Right lobe of liver (tissue), 6 donors: ENCODE measurements around the gene NUCB1. TPM values are rescaled to one million over a fixed set of nuclear protein-coding genes. Genes with fewer than 3 reads are reported as not detected.
A peak's percentile ranks its signal among the peaks of the same experiment; 100 is the strongest.
"Not testable (repeated sequence)": the region's sequence is repeated elsewhere in the genome, so short reads cannot be mapped to it uniquely, and the experiment has no call there.

ENCODE experiments used
- ATAC-seq, 4 donors: fragments of 200-7000 bp; cut with Tn5 transposase; one replicate each; pipeline ENCODE4 v1.9.1; 2020; ENCODE audit warnings: mild to moderate bottlenecking in 4 of 4, moderate library complexity in 4 of 4
- DNase-seq, 3 donors: peaks; one replicate each; pipeline ENCODE4 v3.0.0-alpha.2; 2020
- H3K27ac ChIP-seq, 3 donors: fragments of 200-600 bp; one replicate each; pipeline ENCODE4 v1.8.0; 2022
- H3K27me3 ChIP-seq, 2 donors: fragments of 200-600 bp; one replicate each; pipeline ENCODE4 v1.8.0; 2022
- H3K36me3 ChIP-seq, 4 donors: fragments of 200-600 bp; sonication (generic) in 1 of 4; one replicate each; pipeline versions ENCODE4 v1.5.1 to v1.8.0; 2017 to 2022; ENCODE audit warnings: control low read depth in 1 of 4
- H3K4me1 ChIP-seq, 4 donors: fragments of 200-600 bp; sonication (generic) in 1 of 4; one replicate each; pipeline versions ENCODE4 v1.5.1 to v1.8.0; 2017 to 2022; ENCODE audit warnings: control low read depth in 1 of 4
- H3K4me3 ChIP-seq, 3 donors: fragments of 200-600 bp; one replicate each; pipeline ENCODE4 v1.8.0; 2022
- H3K9me3 ChIP-seq, 4 donors: fragments of 200-600 bp; sonication (generic) in 1 of 4; one replicate each; pipeline versions ENCODE4 v1.5.1 to v1.8.0; 2017 to 2022; ENCODE audit warnings: control low read depth in 1 of 4
- POLR2A ChIP-seq: fragments of 450-650 bp; IDR thresholded peaks from one replicate; pipeline ENCODE4 v1.6.1; 2017; ENCODE audit warnings: antibody characterized with exemption, mild to moderate bottlenecking
- WGBS: methylation state at CpG from one replicate; pipeline ENCODE4 v1.1.6; 2018; ENCODE audit warnings: low coverage, low lambda C conversion rate; ENCODE audit not compliant: insufficient coverage; ENCODE audit errors: missing lambda C conversion rate; 5-methylcytosine and 5-hydroxymethylcytosine counted together
- intact Hi-C, 2 donors: fragments of 100-400 bp; cut with DNase I; formaldehyde crosslinking; loops; one replicate each; pipeline versions ENCODE4 v1.11.2 to v1.14.1; 2022
- total RNA-seq, 6 experiments: library from RNA; depleted of rRNA in 2 of 6; stranded (reverse); fragments of >200 nt in 2 of 6; fragmentation: NEBNext Ultra II Directional in 3 of 6; extraction: Animal tissue kit (Norgen Biotek cat#: 25700) in 3 of 6; gene quantifications; one replicate each; pipeline versions ENCODE4 v1.1.0 to v1.2.4, GENCODE V29; 2016 to 2023
- TF ChIP-seq, protein P1 (sequence below), 4 donors: fragments of 200-600 bp in 3 of 4; fragments of 450-650 bp in 1 of 4; IDR thresholded peaks; one replicate each; pipeline versions ENCODE4 v1.5.1 to v1.8.0; 2016 to 2022; ENCODE audit warnings: antibody characterized with exemption in 4 of 4, mild to moderate bottlenecking in 2 of 4
- donor health status: DM: no; HTN: yes; CAD: no.
- donor health status: DM: no; HTN: no; CAD: no.
- donor health status: DM: no; HTN: no; CAD: no.
- donor health status: DM: no; HTN: yes; CAD: no.
- donor health status: DM: no; HTN: yes; CAD: no.

The NUCB1 gene
- total RNA-seq, 6 experiments from 2014 or later: 306 to 376 (median 349) TPM

DNA sequence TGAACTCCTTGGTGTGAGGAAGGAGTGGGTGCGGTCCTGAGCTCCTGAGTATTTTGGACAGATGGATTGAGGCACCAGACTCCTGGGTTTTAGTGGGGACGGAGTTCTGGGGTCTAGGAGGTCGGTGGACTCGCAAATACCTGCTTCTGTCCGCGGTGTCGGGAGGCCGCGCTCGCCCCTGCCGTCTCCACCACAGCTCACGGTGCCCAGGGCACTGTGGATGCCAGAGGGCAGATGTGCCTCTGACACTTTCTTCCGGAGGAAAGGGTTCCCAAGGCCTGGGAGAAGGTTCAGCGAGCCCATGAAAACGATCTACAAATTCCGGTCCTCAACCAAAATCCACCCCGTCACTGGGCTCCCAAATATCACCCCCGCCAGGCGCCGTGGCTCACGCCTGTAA lies 4.9 kb upstream of the NUCB1 start:
- intact Hi-C loops: no loop called here
- Histone ChIP-seq H3K27me3 (no peaks in the 10 kb centered on the region), H3K36me3 (no peaks in the 10 kb centered on the region), H3K4me3 (no peak overlapping the region), H3K27ac (no peak overlapping the region), H3K9me3 (no peaks in the 10 kb centered on the region), H3K4me1 (no peaks in the 10 kb centered on the region)
- TF ChIP-seq, protein P1, sequence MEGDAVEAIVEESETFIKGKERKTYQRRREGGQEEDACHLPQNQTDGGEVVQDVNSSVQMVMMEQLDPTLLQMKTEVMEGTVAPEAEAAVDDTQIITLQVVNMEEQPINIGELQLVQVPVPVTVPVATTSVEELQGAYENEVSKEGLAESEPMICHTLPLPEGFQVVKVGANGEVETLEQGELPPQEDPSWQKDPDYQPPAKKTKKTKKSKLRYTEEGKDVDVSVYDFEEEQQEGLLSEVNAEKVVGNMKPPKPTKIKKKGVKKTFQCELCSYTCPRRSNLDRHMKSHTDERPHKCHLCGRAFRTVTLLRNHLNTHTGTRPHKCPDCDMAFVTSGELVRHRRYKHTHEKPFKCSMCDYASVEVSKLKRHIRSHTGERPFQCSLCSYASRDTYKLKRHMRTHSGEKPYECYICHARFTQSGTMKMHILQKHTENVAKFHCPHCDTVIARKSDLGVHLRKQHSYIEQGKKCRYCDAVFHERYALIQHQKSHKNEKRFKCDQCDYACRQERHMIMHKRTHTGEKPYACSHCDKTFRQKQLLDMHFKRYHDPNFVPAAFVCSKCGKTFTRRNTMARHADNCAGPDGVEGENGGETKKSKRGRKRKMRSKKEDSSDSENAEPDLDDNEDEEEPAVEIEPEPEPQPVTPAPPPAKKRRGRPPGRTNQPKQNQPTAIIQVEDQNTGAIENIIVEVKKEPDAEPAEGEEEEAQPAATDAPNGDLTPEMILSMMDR (IDR thresholded peaks at IDR 0.05): no peak
- no peak for TF ChIP-seq POLR2A
- no peak for ATAC-seq
- WGBS: 48% methylated on average over 2 of the region's 21 CpGs
- DNase-seq: no peak

- peaks cover 0 to 1% (median under 1%) of the 10 kb centered on the region in 4 donors for H3K4me1 ChIP-seq
- no peaks in the 10 kb centered on the region for H3K9me3 ChIP-seq
- H3K36me3 ChIP-seq: no peaks in the 10 kb centered on the region
- ATAC-seq: peak in 1 of 4 donors; percentile 3
- DNase-seq: peak in 2 of 3 donors; percentile 46 to 60
- no peaks in the 10 kb centered on the region for H3K27me3 ChIP-seq
- WGBS: 24% methylated on average over 6 of the region's 25 CpGs
- peak overlapping the region in 1 of 3 donors; percentile 18 for H3K4me3 ChIP-seq
- intact Hi-C loops: no loop called here
- TF ChIP-seq, protein P1 (IDR thresholded peaks at IDR 0.05): no peak
- TF ChIP-seq POLR2A: no peak
- H3K27ac ChIP-seq: no peak overlapping the region
These were observed 3.9 kb upstream of the NUCB1 start for GRCh38 chr19:48896191-48896720.

- ATAC-seq (no peak), DNase-seq (no peak)
- Histone ChIP-seq H3K9me3 (no peaks in the 10 kb centered on the region), H3K27me3 (no peaks in the 10 kb centered on the region), H3K27ac (no peak overlapping the region), H3K36me3 (no peaks in the 10 kb centered on the region), H3K4me1 (peaks cover 0 to 10% (median 7%) of the 10 kb centered on the region in 4 donors), H3K4me3 (no peak overlapping the region)
- intact Hi-C loops: no loop called here
- TF ChIP-seq, protein P1 (IDR thresholded peaks at IDR 0.05): no peak
- TF ChIP-seq POLR2A: no peak
- 88% methylated on average over 3 of the region's 5 CpGs for WGBS
These were observed 2.9 kb upstream of the NUCB1 start for GRCh38 chr19:48897181-48897580.

GRCh38 chr19:48899386-48899749 lies 744 bp upstream of the NUCB1 start:
- H3K4me3 ChIP-seq: peak overlapping the region; percentile 69 to 98 (median 76)
- DNase-seq, H3K36me3 ChIP-seq, H3K9me3 ChIP-seq, ATAC-seq, intact Hi-C loops, H3K27me3 ChIP-seq: not testable (repeated sequence)
- H3K4me1 ChIP-seq: peaks cover 0 to 20% (median 11%) of the 10 kb centered on the region in 4 donors
- WGBS: 15% methylated on average over 1 of the region's 11 CpGs
- peak overlapping the region; percentile 95 to 97 (median 96) for H3K27ac ChIP-seq

DNA sequence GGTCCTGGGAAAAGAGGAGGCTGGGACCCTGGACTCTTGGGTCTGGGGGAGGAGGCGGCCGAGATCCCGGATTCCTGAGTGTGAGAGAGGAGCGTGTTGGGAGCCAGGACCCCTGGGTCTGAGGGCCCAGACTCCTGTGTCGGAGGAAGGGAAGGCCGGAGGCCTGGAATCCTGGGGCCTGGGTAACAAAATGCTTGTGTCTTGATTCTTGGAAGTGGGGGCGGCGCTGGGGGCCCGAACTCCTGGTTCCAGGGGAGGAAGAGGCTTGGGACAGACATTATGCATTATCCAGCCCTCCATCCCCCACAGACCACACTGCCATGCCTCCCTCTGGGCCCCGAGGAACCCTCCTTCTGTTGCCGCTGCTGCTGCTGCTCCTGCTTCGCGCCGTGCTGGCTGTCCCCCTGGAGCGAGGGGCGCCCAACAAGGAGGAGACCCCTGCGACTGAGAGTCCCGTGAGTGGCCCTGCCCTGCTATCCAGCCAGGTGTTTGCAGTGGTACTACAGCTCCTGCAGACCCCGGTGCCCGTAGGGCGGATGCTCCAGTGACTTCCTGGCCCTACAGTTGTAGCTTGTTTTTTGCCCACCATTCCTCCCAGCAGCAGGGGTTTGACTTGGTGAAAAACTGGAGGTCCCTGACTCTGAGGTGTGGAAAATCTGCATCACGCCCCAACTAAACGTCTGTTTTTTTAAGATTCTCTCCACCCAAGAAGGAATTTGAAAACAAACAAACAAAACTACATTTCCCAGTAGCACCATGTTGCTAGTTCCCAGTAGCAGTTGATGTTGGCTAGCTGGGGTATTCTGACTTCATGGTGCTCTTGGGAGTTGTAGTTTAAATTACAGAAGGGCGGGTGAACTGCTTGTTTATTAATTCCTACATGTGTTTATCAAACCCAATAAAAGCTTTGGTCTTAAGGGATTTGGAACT lies 630 bp downstream of the NUCB1 start:
- TF ChIP-seq POLR2A: no peak
- TF ChIP-seq, protein P1 (IDR thresholded peaks at IDR 0.05): no peak
- DNase-seq (no peak), ATAC-seq (peak; percentile 1 to 20 (median 4))
- 14% methylated on average over 10 of the region's 24 CpGs for WGBS
- no peaks in the 10 kb centered on the region for H3K9me3 ChIP-seq
- H3K27me3 ChIP-seq: no peaks in the 10 kb centered on the region
- peak overlapping the region; percentile 95 to 97 (median 96) for H3K27ac ChIP-seq
- peak overlapping the region; percentile 69 to 98 (median 76) for H3K4me3 ChIP-seq
- intact Hi-C loops: loop anchor here in 1 of 2 donors (10.0 kb wide), 1 partner anchor 64 kb away; the partner anchor contains the start of gene FTL
- H3K4me1 ChIP-seq: peaks cover 0 to 22% (median 11%) of the 10 kb centered on the region in 4 donors
- H3K36me3 ChIP-seq: peaks cover 0 to 14% (median 5%) of the 10 kb centered on the region in 4 donors

DNA sequence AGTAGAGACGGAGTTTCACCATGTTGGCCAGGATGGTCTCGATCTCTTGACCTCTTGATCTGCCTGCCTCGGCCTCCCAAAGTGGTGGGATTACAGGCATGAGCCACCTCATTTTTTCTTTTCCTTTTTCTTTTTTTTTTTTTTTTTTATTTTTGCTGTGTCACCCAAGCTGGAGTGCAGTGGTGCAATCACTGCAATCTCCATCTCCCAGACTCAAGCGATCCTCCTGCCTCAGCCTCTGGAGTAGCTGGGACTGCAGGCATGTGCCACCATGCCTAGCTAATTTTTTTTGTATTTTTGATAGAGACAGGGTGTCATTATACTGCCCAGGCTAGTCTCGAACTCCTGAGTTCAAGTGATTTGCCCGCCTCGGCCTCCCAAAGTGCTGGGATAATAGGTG lies 2.2 kb downstream of the NUCB1 start:
- intact Hi-C loops: loop anchor here in 1 of 2 donors (10.0 kb wide), 1 partner anchor 63 kb away; the partner anchor contains the start of gene FTL
- not testable (repeated sequence) for H3K9me3 ChIP-seq, ATAC-seq, H3K4me3 ChIP-seq, DNase-seq, H3K27ac ChIP-seq, H3K27me3 ChIP-seq
- WGBS: 95% methylated on average over 6 of the region's 7 CpGs
- peaks cover 0 to 32% (median 14%) of the 10 kb centered on the region in 4 donors for H3K4me1 ChIP-seq
- peaks cover 0 to 20% (median 5%) of the 10 kb centered on the region in 4 donors for H3K36me3 ChIP-seq

DNA sequence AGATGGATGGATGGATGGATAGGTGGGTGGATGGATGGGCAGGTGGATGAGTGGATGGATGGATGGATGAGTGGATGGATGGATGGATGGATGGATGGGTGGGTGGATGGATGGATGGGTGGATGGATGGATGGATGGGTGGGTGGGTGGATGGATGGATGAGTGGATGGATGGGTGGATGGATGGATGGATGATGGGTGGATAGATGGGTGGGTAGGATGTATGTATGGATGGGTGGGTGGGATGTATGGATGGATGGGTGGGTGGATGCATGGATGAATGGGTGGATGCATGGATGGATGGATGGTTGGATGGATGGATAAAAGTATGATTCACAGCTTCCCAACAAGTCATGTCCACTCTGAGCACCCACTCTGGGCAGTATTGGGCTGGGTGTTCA lies 3.7 kb downstream of the NUCB1 start:
- not testable (repeated sequence) for H3K27ac ChIP-seq, H3K4me3 ChIP-seq, ATAC-seq, H3K9me3 ChIP-seq, H3K27me3 ChIP-seq, DNase-seq
- Histone ChIP-seq H3K4me1 (peaks cover 0 to 38% (median 19%) of the 10 kb centered on the region in 4 donors), H3K36me3 (peaks cover 0 to 20% (median 5%) of the 10 kb centered on the region in 4 donors)
- intact Hi-C loops: loop anchor here in 1 of 2 donors (10.0 kb wide), 1 partner anchor 61 kb away; the partner anchor contains the start of gene FTL
